SK-N-SH treated with all-trans-retinoic acid at 6 μM for 48 hours (cell line): ENCODE measurements around the gene EXOC5.

Experiments
- ATAC-seq: fragments of 200-7000 bp; cut with Tn5 transposase; 3 replicates; pipeline ENCODE4 v1.9.1; 2020; ENCODE audit warnings: mild to moderate bottlenecking, moderate library complexity
- ARNTL ChIP-seq: fragments of 450-650 bp; formaldehyde crosslinking; IDR thresholded peaks from 2 replicates; pipeline ENCODE4 v1.5.0; 2020; ENCODE audit warnings: low read depth, mild to moderate bottlenecking, moderate library complexity, borderline replicate concordance
- BACH2 ChIP-seq: fragments of 250-450 bp; sonication (Bioruptor Pico); IDR thresholded peaks from 2 replicates; pipeline ENCODE4 v1.9.0; 2021; ENCODE audit warnings: mild to moderate bottlenecking, borderline replicate concordance
- ESRRG ChIP-seq: fragments of 250-450 bp; sonication (Bioruptor Pico); IDR thresholded peaks from 2 replicates; pipeline ENCODE4 v1.6.1; 2021; ENCODE audit warnings: mild to moderate bottlenecking
- GLIS3 ChIP-seq: fragments of 250-450 bp; sonication (Bioruptor Pico); IDR thresholded peaks from 2 replicates; pipeline ENCODE4 v1.5.0; 2020; ENCODE audit warnings: mild to moderate bottlenecking, moderate library complexity
- ISL1 ChIP-seq: fragments of 250-450 bp; sonication (Bioruptor Pico); IDR thresholded peaks from 2 replicates; pipeline ENCODE4 v2.1.2; 2022; ENCODE audit warnings: mild to moderate bottlenecking, moderate library complexity
- OSR1 ChIP-seq: fragments of 250-450 bp; sonication (Bioruptor Pico); IDR thresholded peaks from 2 replicates; pipeline ENCODE4 v1.8.0; 2022; ENCODE audit warnings: moderate library complexity, mild to moderate bottlenecking, inconsistent platforms
- PPARA ChIP-seq: fragments of 250-450 bp; sonication (Bioruptor Pico); IDR thresholded peaks from 2 replicates; pipeline ENCODE4 v1.5.0; 2020; ENCODE audit warnings: mild to moderate bottlenecking, borderline replicate concordance
- RARB ChIP-seq: fragments of 250-450 bp; sonication (Bioruptor Pico); IDR thresholded peaks from 2 replicates; pipeline ENCODE4 v1.8.0; 2021; ENCODE audit warnings: mild to moderate bottlenecking, moderate library complexity
- SNAI2 ChIP-seq: fragments of 250-450 bp; sonication (Bioruptor Pico); IDR thresholded peaks from 2 replicates; pipeline ENCODE4 v1.5.0; 2020; ENCODE audit warnings: mild to moderate bottlenecking, moderate library complexity
- TOX ChIP-seq: fragments of 250-450 bp; sonication (Bioruptor Pico); IDR thresholded peaks from 2 replicates; pipeline ENCODE4 v1.8.0; 2021; ENCODE audit warnings: mild to moderate bottlenecking, moderate library complexity, borderline replicate concordance
- ZC3H10 ChIP-seq: fragments of 250-450 bp; sonication (Bioruptor Pico); IDR thresholded peaks from 2 replicates; pipeline ENCODE4 v1.5.1; 2021; ENCODE audit warnings: mild to moderate bottlenecking, moderate library complexity
- ZFP3 ChIP-seq: fragments of 250-450 bp; sonication (Bioruptor Pico); IDR thresholded peaks from 2 replicates; pipeline ENCODE4 v1.5.0; 2020; ENCODE audit warnings: mild to moderate bottlenecking, moderate library complexity
- ZFP30 ChIP-seq: fragments of 450-650 bp; formaldehyde crosslinking; IDR thresholded peaks from 2 replicates; pipeline ENCODE4 v1.5.0; 2022; ENCODE audit warnings: mild to moderate bottlenecking, moderate library complexity
- ZNF565 ChIP-seq: fragments of 450-650 bp; formaldehyde crosslinking; conservative IDR thresholded peaks from 2 replicates; pipeline ENCODE4 v1.5.0; 2020; ENCODE audit warnings: low read depth, mild to moderate bottlenecking, moderate library complexity
- ZNF70 ChIP-seq: fragments of 450-650 bp; formaldehyde crosslinking; IDR thresholded peaks from 2 replicates; pipeline ENCODE4 v1.5.0; 2020; ENCODE audit warnings: mild to moderate bottlenecking, moderate library complexity
- ZNF8 ChIP-seq: fragments of 450-650 bp; formaldehyde crosslinking; IDR thresholded peaks from 2 replicates; pipeline ENCODE4 v1.5.0; 2020; ENCODE audit warnings: mild to moderate bottlenecking, moderate library complexity
- TF ChIP-seq, protein P1 (sequence below): fragments of 250-450 bp; sonication (Bioruptor Pico); IDR thresholded peaks from 2 replicates; pipeline ENCODE4 v1.5.0; 2020; ENCODE audit warnings: mild to moderate bottlenecking, moderate library complexity
- TF ChIP-seq, protein P2 (sequence below): fragments of 250-450 bp; sonication (Bioruptor Pico); IDR thresholded peaks from 2 replicates; pipeline ENCODE4 v1.8.0; 2020; ENCODE audit warnings: mild to moderate bottlenecking, moderate library complexity, borderline replicate concordance
- TF ChIP-seq, protein P3 (sequence below): fragments of 250-450 bp; sonication (Bioruptor Pico); IDR thresholded peaks from 2 replicates; pipeline ENCODE4 v1.5.1; 2021; ENCODE audit warnings: mild to moderate bottlenecking, moderate library complexity
- TF ChIP-seq, protein P4 (sequence below): fragments of 250-450 bp; sonication (Bioruptor Pico); IDR thresholded peaks from 2 replicates; pipeline ENCODE4 v1.8.0; 2021; ENCODE audit warnings: low read depth, mild to moderate bottlenecking, moderate library complexity, borderline replicate concordance
- TF ChIP-seq, protein P5 (sequence below): fragments of 250-450 bp; sonication (Bioruptor Pico); IDR thresholded peaks from 2 replicates; pipeline ENCODE4 v1.5.1; 2020; ENCODE audit warnings: low read depth, mild to moderate bottlenecking, moderate library complexity

EXOC5 gene

DNA sequence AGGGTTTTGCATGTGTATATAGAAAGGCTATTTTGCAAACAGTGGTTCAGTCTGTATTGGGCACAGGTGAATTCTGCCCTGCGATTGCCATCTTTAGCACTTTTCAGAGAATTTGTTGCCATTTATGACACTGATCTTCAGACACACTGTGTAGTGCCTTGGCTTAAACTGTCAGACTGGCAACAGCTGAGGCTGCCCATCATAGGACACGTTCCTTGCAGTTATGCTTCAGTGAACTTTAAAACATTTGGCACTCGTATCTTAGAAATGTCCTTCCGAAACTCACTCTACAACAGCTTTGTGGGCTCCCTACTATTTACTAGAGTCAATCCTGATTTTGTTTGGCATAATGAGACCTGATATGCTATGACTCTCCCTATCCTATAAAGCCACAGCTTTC, 29.1 kb upstream of the EXOC5 start (continued):
- TF ChIP-seq, protein P1, sequence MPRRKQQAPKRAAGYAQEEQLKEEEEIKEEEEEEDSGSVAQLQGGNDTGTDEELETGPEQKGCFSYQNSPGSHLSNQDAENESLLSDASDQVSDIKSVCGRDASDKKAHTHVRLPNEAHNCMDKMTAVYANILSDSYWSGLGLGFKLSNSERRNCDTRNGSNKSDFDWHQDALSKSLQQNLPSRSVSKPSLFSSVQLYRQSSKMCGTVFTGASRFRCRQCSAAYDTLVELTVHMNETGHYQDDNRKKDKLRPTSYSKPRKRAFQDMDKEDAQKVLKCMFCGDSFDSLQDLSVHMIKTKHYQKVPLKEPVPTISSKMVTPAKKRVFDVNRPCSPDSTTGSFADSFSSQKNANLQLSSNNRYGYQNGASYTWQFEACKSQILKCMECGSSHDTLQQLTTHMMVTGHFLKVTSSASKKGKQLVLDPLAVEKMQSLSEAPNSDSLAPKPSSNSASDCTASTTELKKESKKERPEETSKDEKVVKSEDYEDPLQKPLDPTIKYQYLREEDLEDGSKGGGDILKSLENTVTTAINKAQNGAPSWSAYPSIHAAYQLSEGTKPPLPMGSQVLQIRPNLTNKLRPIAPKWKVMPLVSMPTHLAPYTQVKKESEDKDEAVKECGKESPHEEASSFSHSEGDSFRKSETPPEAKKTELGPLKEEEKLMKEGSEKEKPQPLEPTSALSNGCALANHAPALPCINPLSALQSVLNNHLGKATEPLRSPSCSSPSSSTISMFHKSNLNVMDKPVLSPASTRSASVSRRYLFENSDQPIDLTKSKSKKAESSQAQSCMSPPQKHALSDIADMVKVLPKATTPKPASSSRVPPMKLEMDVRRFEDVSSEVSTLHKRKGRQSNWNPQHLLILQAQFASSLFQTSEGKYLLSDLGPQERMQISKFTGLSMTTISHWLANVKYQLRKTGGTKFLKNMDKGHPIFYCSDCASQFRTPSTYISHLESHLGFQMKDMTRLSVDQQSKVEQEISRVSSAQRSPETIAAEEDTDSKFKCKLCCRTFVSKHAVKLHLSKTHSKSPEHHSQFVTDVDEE: no peak
- TF ChIP-seq BACH2 (no peak), ARNTL (CRISPR knock-in tag) (no peak), SNAI2 (CRISPR knock-in tag) (no peak), ZC3H10 (CRISPR knock-in tag) (no peak), TOX (CRISPR knock-in tag) (no peak)
- TF ChIP-seq, protein P2, sequence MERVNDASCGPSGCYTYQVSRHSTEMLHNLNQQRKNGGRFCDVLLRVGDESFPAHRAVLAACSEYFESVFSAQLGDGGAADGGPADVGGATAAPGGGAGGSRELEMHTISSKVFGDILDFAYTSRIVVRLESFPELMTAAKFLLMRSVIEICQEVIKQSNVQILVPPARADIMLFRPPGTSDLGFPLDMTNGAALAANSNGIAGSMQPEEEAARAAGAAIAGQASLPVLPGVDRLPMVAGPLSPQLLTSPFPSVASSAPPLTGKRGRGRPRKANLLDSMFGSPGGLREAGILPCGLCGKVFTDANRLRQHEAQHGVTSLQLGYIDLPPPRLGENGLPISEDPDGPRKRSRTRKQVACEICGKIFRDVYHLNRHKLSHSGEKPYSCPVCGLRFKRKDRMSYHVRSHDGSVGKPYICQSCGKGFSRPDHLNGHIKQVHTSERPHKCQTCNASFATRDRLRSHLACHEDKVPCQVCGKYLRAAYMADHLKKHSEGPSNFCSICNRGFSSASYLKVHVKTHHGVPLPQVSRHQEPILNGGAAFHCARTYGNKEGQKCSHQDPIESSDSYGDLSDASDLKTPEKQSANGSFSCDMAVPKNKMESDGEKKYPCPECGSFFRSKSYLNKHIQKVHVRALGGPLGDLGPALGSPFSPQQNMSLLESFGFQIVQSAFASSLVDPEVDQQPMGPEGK (CRISPR knock-in tag): no peak
- TF ChIP-seq, protein P3, sequence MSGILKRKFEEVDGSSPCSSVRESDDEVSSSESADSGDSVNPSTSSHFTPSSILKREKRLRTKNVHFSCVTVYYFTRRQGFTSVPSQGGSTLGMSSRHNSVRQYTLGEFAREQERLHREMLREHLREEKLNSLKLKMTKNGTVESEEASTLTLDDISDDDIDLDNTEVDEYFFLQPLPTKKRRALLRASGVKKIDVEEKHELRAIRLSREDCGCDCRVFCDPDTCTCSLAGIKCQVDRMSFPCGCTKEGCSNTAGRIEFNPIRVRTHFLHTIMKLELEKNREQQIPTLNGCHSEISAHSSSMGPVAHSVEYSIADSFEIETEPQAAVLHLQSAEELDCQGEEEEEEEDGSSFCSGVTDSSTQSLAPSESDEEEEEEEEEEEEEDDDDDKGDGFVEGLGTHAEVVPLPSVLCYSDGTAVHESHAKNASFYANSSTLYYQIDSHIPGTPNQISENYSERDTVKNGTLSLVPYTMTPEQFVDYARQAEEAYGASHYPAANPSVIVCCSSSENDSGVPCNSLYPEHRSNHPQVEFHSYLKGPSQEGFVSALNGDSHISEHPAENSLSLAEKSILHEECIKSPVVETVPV (CRISPR knock-in tag): no peak

DNA sequence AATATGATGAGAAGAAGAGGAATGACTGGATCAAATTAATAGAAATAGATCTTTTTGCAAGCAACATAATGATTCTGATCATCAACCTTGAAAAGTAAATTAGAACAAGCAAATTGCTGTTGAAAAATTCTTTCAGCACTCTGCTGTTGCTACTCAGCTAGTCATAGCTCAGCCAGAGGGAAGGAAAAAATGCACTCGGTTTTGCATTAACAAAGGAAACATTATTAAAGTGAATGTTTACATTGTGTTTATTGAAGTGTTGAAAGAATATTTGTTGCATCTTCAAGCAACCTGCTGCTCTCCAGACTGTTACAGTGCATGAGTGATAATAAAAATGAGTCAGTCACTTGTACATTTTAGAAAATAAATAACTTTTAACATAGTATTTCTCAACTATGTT, 26.5 kb upstream of the EXOC5 start:
- TF ChIP-seq RARB: no peak
- TF ChIP-seq, protein P4, sequence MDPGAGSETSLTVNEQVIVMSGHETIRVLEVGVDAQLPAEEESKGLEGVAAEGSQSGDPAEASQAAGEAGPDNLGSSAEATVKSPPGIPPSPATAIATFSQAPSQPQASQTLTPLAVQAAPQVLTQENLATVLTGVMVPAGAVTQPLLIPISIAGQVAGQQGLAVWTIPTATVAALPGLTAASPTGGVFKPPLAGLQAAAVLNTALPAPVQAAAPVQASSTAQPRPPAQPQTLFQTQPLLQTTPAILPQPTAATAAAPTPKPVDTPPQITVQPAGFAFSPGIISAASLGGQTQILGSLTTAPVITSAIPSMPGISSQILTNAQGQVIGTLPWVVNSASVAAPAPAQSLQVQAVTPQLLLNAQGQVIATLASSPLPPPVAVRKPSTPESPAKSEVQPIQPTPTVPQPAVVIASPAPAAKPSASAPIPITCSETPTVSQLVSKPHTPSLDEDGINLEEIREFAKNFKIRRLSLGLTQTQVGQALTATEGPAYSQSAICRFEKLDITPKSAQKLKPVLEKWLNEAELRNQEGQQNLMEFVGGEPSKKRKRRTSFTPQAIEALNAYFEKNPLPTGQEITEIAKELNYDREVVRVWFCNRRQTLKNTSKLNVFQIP (CRISPR knock-in tag): no peak
- no peak for TF ChIP-seq SNAI2 (CRISPR knock-in tag)
- no peak for TF ChIP-seq ARNTL (CRISPR knock-in tag)
- no peak for TF ChIP-seq ZNF8 (CRISPR knock-in tag)
- no peak for TF ChIP-seq ZFP30 (CRISPR knock-in tag)
- TF ChIP-seq ZNF70 (CRISPR knock-in tag): no peak
- no peak for TF ChIP-seq ISL1 (CRISPR knock-in tag)
- TF ChIP-seq ZFP3 (CRISPR knock-in tag): no peak
- TF ChIP-seq, protein P1: no peak
- TF ChIP-seq, protein P5, sequence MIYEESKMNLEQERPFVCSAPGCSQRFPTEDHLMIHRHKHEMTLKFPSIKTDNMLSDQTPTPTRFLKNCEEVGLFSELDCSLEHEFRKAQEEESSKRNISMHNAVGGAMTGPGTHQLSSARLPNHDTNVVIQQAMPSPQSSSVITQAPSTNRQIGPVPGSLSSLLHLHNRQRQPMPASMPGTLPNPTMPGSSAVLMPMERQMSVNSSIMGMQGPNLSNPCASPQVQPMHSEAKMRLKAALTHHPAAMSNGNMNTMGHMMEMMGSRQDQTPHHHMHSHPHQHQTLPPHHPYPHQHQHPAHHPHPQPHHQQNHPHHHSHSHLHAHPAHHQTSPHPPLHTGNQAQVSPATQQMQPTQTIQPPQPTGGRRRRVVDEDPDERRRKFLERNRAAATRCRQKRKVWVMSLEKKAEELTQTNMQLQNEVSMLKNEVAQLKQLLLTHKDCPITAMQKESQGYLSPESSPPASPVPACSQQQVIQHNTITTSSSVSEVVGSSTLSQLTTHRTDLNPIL (CRISPR knock-in tag): no peak
- TF ChIP-seq ZNF565 (CRISPR knock-in tag): no peak
- no peak for TF ChIP-seq OSR1 (CRISPR knock-in tag)
- TF ChIP-seq, protein P3 (CRISPR knock-in tag): no peak
- TF ChIP-seq, protein P2 (CRISPR knock-in tag): no peak
- TF ChIP-seq ESRRG: no peak
- TF ChIP-seq GLIS3: no peak
- no peak for TF ChIP-seq PPARA (CRISPR knock-in tag)
- ATAC-seq: no peak
